ENCODE measurements around the gene TRO. TPM values are rescaled to one million over a fixed set of nuclear protein-coding genes. Genes with fewer than 3 reads are reported as not detected.

TRO gene
- total RNA-seq = 1 to 10 TPM; 2.3 to 7.0 TPM

DNA sequence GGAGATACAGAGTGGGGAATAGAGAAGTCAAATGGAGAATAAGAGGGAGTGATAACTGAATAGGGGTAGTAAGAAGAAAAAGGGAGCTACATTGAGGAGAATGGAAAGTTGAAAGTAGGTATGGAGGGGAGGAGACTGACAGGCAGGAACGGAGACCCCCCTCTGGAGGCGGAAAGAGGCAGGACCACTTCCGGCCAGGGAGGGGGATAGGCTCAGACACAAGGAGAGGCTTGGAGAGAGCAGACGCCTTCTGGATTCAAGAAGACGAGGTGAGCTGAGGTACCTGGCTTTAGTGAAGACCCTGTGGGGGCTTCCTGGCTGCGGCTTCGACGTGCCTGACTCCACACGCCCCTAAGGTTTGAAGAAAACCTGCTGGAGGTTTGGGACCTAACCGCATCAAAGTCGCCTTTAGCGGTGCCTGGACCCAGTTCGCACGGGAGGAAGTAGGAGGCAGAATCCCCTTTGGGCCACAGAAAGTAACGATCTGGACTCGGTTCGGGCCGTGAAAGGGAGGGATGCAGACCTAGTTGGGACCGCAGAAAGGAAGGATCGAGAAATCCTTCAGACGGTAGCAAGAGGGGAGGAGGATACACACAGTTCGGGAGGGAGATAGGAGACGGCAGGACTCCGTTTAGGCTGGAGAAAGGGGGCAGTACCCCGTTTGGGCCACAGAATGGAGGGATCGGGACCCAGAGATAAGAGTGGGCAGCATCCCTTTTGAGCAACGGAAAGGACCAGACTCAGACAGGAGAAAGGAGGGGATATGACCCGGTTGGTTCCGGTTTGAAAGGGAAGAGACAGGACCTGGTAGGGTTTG is at the start of gene TRO:
TSS of gene TRO (plus strand) at position 215 of the 817 bp plus-strand sequence. CDS start 1,423 bp downstream, outside the sequence.
- Mint-ChIP-seq H3K27me3 (no peaks in the 10 kb centered on the region), H3K36me3 (ENCODE audit: low read depth) (no peaks in the 10 kb centered on the region), H3K4me3 (peak within 1 kb of the TSS; percentile 92), H3K27ac (peak within 1 kb of the TSS; percentile 90), H3K4me1 (peaks cover 9% of the 10 kb centered on the region), H3K9me3 (no peaks in the 10 kb centered on the region)
- peak; percentile 36 for ATAC-seq (replicated peaks)

GRCh38 chrX:54885740-54886139 is 34.9 kb upstream of the TRO start:
- Mint-ChIP-seq H3K4me1 (no peaks in the 10 kb centered on the region), H3K9me3 (no peaks in the 10 kb centered on the region), H3K27ac (no peak overlapping the region), H3K27me3 (peaks cover 4% of the 10 kb centered on the region), H3K36me3 (ENCODE audit: low read depth) (no peaks in the 10 kb centered on the region), H3K4me3 (no peak overlapping the region)
- no peak for ATAC-seq (replicated peaks)

DNA sequence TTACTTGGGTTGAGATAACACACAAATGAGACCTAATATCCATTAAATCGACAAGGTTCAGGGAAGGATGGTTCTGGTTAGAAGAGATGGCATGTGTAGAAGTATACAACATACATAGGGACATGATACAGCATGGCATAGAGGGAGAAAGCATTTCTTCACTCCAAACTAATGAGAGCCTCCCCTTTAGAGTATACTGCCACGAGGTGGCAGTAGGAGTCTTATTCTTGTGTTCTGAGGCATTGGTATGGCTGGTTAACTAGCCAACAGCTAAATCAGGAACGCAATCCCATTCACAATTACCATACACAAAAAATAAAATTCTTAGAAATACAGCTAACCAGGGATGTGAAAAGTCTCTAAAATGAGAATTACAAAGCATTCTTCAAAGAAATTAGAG is 29.1 kb upstream of the TRO start:
- ATAC-seq (replicated peaks) = peak; percentile 53
- peaks cover 4% of the 10 kb centered on the region for H3K27me3 Mint-ChIP-seq
- H3K4me1 Mint-ChIP-seq = no peaks in the 10 kb centered on the region
- no peak overlapping the region for H3K4me3 Mint-ChIP-seq
- H3K9me3 Mint-ChIP-seq = no peaks in the 10 kb centered on the region
- no peaks in the 10 kb centered on the region for H3K36me3 Mint-ChIP-seq (ENCODE audit: low read depth)
- no peak overlapping the region for H3K27ac Mint-ChIP-seq

DNA sequence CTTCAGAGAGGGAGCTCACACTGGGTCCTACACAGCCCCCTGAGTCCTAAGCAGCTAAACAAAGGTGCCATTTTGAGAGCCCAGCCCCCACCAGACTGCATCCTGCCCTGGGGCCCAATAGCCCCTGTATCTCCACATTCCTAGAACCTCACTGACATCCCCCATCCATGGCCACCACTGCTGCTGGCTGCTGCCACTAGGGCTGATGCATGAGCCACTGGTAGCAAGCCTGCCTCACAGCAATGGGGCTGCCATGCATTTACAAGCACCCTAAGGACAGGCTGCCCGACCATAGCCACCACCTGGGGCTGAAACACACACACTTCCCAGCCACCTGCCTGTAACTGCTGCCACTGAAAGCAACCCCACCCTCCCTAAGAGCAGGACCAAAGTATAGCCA is 26.5 kb upstream of the TRO start:
- Mint-ChIP-seq H3K27me3 (no peaks in the 10 kb centered on the region), H3K36me3 (ENCODE audit: low read depth) (no peaks in the 10 kb centered on the region), H3K4me3 (no peak overlapping the region), H3K27ac (no peak overlapping the region), H3K4me1 (no peaks in the 10 kb centered on the region), H3K9me3 (no peaks in the 10 kb centered on the region)
- ATAC-seq (replicated peaks) = no peak

GRCh38 chrX:54909941-54910340 is 10.7 kb upstream of the TRO start:
- H3K4me3 Mint-ChIP-seq = no peak overlapping the region
- ATAC-seq (replicated peaks) = no peak
- no peak overlapping the region for H3K27ac Mint-ChIP-seq
- no peaks in the 10 kb centered on the region for H3K27me3 Mint-ChIP-seq
- no peaks in the 10 kb centered on the region for H3K36me3 Mint-ChIP-seq (ENCODE audit: low read depth)
- H3K4me1 Mint-ChIP-seq = no peaks in the 10 kb centered on the region
- peaks cover 4% of the 10 kb centered on the region for H3K9me3 Mint-ChIP-seq

- H3K4me3 Mint-ChIP-seq = peak overlapping the region; percentile 92
- H3K27ac Mint-ChIP-seq = peak overlapping the region; percentile 90
- H3K9me3 Mint-ChIP-seq = no peaks in the 10 kb centered on the region
- H3K27me3 Mint-ChIP-seq = no peaks in the 10 kb centered on the region
- peak; percentile 82 for ATAC-seq (replicated peaks)
- H3K4me1 Mint-ChIP-seq = peaks cover 9% of the 10 kb centered on the region
- H3K36me3 Mint-ChIP-seq (ENCODE audit: low read depth) = no peaks in the 10 kb centered on the region
These were observed 900 bp downstream of the TRO start for GRCh38 chrX:54921427-54922021.

- Mint-ChIP-seq H3K36me3 (ENCODE audit: low read depth) (no peaks in the 10 kb centered on the region), H3K4me1 (peaks cover 9% of the 10 kb centered on the region), H3K4me3 (peak overlapping the region; percentile 92)
These were observed 1.9 kb downstream of the TRO start for GRCh38 chrX:54922547-54922946.

DNA sequence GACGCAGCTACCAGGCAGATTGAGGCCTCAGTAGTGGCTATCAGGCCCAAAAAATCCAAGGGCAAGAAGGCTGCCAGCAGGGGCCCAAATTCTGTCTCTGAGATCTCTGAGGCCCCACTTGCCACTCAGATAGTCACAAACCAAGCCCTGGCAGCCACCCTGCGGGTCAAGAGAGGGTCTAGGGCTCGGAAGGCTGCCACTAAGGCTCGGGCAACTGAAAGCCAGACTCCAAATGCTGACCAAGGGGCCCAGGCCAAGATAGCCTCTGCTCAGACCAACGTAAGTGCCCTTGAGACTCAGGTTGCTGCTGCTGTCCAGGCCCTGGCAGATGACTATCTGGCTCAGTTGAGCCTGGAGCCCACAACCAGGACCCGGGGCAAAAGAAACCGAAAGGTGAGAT is 2.8 kb downstream of the TRO start:
- H3K4me3 Mint-ChIP-seq = no peak overlapping the region
- no peaks in the 10 kb centered on the region for H3K27me3 Mint-ChIP-seq
- no peaks in the 10 kb centered on the region for H3K36me3 Mint-ChIP-seq (ENCODE audit: low read depth)
- no peaks in the 10 kb centered on the region for H3K9me3 Mint-ChIP-seq
- no peak overlapping the region for H3K27ac Mint-ChIP-seq
- H3K4me1 Mint-ChIP-seq = peaks cover 9% of the 10 kb centered on the region
- no peak for ATAC-seq (replicated peaks)

More at GRCh38 chrX:54922547-54922946, 1.9 kb downstream of the TRO start:
- Mint-ChIP-seq H3K9me3 (no peaks in the 10 kb centered on the region), H3K27ac (no peak overlapping the region), H3K27me3 (no peaks in the 10 kb centered on the region)
- ATAC-seq (replicated peaks) = no peak

DNA sequence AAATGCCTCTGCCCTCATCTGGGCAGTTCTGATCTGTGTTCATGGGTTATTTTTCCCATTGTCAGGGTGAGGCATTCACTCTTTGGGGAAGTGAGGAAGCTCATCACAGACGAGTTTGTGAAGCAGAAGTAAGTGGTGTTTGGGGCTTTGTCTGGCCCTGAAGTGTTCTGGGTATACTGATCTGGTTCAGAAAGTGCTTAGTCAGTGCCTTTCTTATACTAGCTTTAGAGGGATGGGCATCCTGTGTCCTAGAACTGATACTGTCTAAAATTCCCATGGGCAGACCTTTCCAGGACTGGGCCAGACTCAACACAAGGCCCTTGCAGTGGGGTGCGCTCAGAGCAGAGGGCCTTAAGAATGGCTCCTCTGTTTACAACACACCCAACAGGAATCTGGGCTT is 6.4 kb downstream of the TRO start:
- Mint-ChIP-seq H3K4me1 (no peaks in the 10 kb centered on the region), H3K36me3 (ENCODE audit: low read depth) (no peaks in the 10 kb centered on the region), H3K27ac (no peak overlapping the region), H3K9me3 (no peaks in the 10 kb centered on the region), H3K27me3 (no peaks in the 10 kb centered on the region), H3K4me3 (no peak overlapping the region)
- ATAC-seq (replicated peaks) = no peak

DNA sequence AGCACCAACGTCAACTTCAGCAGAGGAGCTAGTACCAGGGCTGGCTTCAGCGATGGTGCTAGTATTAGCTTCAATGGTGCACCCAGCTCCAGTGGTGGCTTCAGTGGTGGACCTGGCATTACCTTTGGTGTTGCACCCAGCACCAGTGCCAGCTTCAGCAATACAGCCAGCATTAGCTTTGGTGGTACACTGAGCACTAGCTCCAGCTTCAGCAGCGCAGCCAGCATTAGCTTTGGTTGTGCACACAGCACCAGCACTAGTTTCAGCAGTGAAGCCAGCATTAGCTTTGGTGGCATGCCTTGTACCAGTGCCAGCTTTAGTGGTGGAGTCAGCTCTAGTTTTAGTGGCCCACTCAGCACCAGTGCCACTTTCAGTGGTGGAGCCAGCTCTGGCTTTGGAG is 8.3 kb downstream of the TRO start:
- Mint-ChIP-seq H3K9me3 (no peaks in the 10 kb centered on the region), H3K36me3 (ENCODE audit: low read depth) (no peaks in the 10 kb centered on the region), H3K27me3 (no peaks in the 10 kb centered on the region), H3K4me1 (no peaks in the 10 kb centered on the region), H3K4me3 (no peak overlapping the region), H3K27ac (no peak overlapping the region)
- no peak for ATAC-seq (replicated peaks)

- no peak overlapping the region for H3K4me3 Mint-ChIP-seq
- ATAC-seq (replicated peaks) = no peak
- H3K9me3 Mint-ChIP-seq = no peaks in the 10 kb centered on the region
- no peaks in the 10 kb centered on the region for H3K36me3 Mint-ChIP-seq (ENCODE audit: low read depth)
- H3K27ac Mint-ChIP-seq = no peak overlapping the region
- no peaks in the 10 kb centered on the region for H3K27me3 Mint-ChIP-seq
- H3K4me1 Mint-ChIP-seq = no peaks in the 10 kb centered on the region
These were observed 9.8 kb downstream of the TRO start for GRCh38 chrX:54930291-54931049.

DNA sequence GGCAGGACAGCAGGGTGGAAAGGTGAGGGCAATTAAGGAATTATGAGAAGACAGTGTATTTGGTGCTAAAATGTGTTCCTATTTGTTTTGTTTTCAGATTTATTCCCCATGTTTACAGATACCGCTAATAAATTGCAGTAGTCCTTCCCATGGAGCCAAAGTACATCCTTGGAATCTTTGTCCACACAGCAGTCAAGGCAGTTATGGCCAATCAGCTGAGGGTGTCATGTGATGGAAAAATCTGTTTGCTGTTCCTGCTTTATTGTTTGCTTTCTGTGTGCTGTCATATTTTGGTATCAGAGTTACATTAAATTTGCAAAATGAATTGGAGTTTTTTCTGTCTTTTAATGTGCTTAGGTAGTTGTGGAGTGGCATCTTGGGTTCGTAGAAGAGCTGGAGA is 10.5 kb downstream of the TRO start:
- Mint-ChIP-seq H3K36me3 (ENCODE audit: low read depth) (no peaks in the 10 kb centered on the region), H3K4me1 (no peaks in the 10 kb centered on the region), H3K27ac (no peak overlapping the region), H3K9me3 (no peaks in the 10 kb centered on the region), H3K4me3 (no peak overlapping the region), H3K27me3 (no peaks in the 10 kb centered on the region)
- no peak for ATAC-seq (replicated peaks)

- H3K27ac Mint-ChIP-seq = no peak overlapping the region
- no peak for ATAC-seq (replicated peaks)
- H3K4me3 Mint-ChIP-seq = no peak overlapping the region
- no peaks in the 10 kb centered on the region for H3K4me1 Mint-ChIP-seq
- H3K36me3 Mint-ChIP-seq (ENCODE audit: low read depth) = no peaks in the 10 kb centered on the region
- no peaks in the 10 kb centered on the region for H3K9me3 Mint-ChIP-seq
- no peaks in the 10 kb centered on the region for H3K27me3 Mint-ChIP-seq
These were observed 12.7 kb downstream of the TRO start for GRCh38 chrX:54933150-54933826.

- no peaks in the 10 kb centered on the region for H3K9me3 Mint-ChIP-seq
- H3K36me3 Mint-ChIP-seq (ENCODE audit: low read depth) = no peaks in the 10 kb centered on the region
- no peaks in the 10 kb centered on the region for H3K4me1 Mint-ChIP-seq
- no peak for ATAC-seq (replicated peaks)
- H3K4me3 Mint-ChIP-seq = no peak overlapping the region
- no peak overlapping the region for H3K27ac Mint-ChIP-seq
- H3K27me3 Mint-ChIP-seq = no peaks in the 10 kb centered on the region
These were observed 13.4 kb downstream of the TRO start for GRCh38 chrX:54934058-54934457.
